Measurements from ENCODE around the gene NEBL. TPM values are rescaled to one million over a fixed set of nuclear protein-coding genes. Genes with fewer than 3 reads are reported as not detected.

NEBL gene
- total RNA-seq, 2 experiments from 2014 or later = not detected

DNA sequence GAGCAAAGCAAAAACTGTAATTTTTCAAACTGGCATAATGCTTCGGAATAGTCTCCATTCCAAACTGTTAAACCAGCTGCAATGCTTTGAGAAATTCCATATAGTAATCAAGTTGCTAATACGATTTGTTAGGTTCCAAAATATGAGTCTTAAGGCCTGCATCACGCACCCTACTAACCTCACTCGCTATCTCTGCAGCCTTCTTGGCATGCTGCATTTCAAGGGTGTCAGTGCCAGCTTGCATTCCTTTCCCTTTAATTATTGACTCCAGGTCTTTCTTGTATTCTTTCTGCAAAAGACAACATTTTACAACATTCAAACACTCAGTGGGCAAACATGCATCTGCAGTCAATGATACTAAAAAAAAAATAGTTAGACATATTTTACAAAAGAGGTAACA, 61.8 kb downstream of the NEBL start:
- no peak overlapping the region for H3K4me3 Mint-ChIP-seq
- no peaks in the 10 kb centered on the region for H3K4me1 Mint-ChIP-seq
- H3K27me3 Mint-ChIP-seq = no peaks in the 10 kb centered on the region
- peaks cover 2% of the 10 kb centered on the region for H3K9me3 Mint-ChIP-seq
- no peak overlapping the region for H3K27ac Mint-ChIP-seq
- H3K36me3 Mint-ChIP-seq (ENCODE audit: low read depth) = no peaks in the 10 kb centered on the region
- POLR2A ChIA-PET = no interaction called here
- no peak for DNase-seq
- CTCF ChIA-PET = no interaction called here

DNA sequence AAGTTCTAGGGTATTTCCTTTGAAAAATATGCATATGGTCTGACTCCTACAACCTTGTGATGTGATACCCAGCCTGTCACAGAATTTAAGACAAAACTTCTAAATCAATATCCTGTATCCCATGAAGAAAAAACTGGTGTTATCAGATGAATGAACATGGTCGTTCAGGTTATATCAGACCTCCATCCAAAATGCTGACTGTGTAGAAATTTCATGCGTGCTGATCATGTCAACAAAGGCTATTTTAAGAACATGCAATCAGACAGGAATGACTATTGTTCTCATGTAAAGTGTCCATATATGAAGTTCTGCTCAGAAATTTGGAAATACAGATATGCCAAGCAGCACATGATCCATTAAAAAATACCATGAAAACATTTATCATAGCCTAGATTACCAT, 62.3 kb downstream of the NEBL start:
- H3K27ac Mint-ChIP-seq = no peak overlapping the region
- H3K36me3 Mint-ChIP-seq (ENCODE audit: low read depth) = no peaks in the 10 kb centered on the region
- H3K9me3 Mint-ChIP-seq = peaks cover 2% of the 10 kb centered on the region
- CTCF ChIA-PET = no interaction called here
- H3K4me1 Mint-ChIP-seq = no peaks in the 10 kb centered on the region
- no peak overlapping the region for H3K4me3 Mint-ChIP-seq
- no peaks in the 10 kb centered on the region for H3K27me3 Mint-ChIP-seq
- DNase-seq = no peak
- POLR2A ChIA-PET = no interaction called here

DNA sequence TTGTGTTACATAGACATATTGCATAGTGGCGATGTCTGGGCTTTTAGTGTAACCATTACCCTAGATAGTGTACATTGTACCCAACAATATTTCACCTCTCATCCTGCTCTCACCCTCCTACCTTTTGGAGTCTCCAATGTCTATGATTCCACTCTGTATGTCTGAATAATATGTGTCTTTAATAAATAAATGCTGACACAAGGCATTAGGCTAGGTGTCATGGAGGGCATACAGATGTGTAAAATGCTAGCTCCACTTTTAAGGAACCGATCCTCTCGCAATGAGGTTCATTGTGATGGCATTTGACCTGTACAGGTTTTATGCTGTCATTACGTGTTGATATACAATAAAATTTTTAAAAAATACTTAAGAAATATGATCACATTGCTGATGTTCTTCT, 74.3 kb downstream of the NEBL start:
- H3K36me3 Mint-ChIP-seq (ENCODE audit: low read depth) = no peaks in the 10 kb centered on the region
- DNase-seq = no peak
- H3K27ac Mint-ChIP-seq = no peak overlapping the region
- no peak overlapping the region for H3K4me3 Mint-ChIP-seq
- no peaks in the 10 kb centered on the region for H3K9me3 Mint-ChIP-seq
- no peaks in the 10 kb centered on the region for H3K4me1 Mint-ChIP-seq
- H3K27me3 Mint-ChIP-seq = no peaks in the 10 kb centered on the region
- CTCF ChIA-PET = no interaction called here
- POLR2A ChIA-PET = no interaction called here

DNA sequence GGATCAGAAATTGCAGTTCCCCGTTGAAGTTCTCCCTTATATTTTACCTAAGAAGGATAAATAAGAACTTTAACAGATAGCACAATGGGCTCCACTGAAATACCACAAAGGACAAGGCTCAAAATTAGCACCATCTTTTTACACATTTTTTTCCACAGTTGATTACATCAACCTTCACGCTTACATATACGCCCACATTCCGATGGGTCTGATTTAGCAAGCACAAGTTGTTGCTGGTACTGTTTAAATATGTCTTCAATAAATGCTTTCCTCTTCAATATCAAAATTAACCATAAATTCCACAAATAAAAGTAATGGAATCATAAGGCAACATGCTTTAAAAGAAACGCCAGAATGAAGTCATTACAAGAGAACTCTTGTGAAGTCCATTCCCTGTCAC, 79.5 kb downstream of the NEBL start:
- Mint-ChIP-seq H3K4me1 (no peaks in the 10 kb centered on the region), H3K4me3 (no peak overlapping the region), H3K27me3 (no peaks in the 10 kb centered on the region), H3K9me3 (no peaks in the 10 kb centered on the region), H3K27ac (no peak overlapping the region), H3K36me3 (ENCODE audit: low read depth) (no peaks in the 10 kb centered on the region)
- POLR2A ChIA-PET = no interaction called here
- no peak for DNase-seq
- CTCF ChIA-PET = no interaction called here

DNA sequence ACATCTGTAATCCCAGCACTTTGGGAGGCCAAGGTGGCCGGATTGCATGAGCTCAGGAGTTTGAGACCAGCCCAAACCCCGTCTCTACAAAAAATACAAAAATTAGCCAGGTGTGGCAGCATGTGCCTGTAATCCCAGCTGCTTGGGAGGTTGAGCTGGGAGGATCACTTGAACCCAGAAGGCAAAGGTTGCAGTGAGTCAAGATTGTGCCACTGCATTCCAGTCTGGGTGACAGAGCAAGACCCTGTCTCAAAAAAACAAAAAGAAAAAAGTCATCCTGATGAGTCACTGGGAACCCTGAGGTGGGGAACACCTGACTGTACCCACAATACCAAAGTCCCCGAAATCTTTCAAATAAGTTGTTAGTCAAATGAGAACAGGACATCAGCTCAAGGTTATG, 80.0 kb downstream of the NEBL start:
- no peak overlapping the region for H3K27ac Mint-ChIP-seq
- ChIA-PET POLR2A (no interaction called here), CTCF (no interaction called here)
- no peak for DNase-seq
- no peaks in the 10 kb centered on the region for H3K36me3 Mint-ChIP-seq (ENCODE audit: low read depth)
- H3K9me3 Mint-ChIP-seq = no peaks in the 10 kb centered on the region
- no peak overlapping the region for H3K4me3 Mint-ChIP-seq
- H3K4me1 Mint-ChIP-seq = no peaks in the 10 kb centered on the region
- H3K27me3 Mint-ChIP-seq = no peaks in the 10 kb centered on the region

DNA sequence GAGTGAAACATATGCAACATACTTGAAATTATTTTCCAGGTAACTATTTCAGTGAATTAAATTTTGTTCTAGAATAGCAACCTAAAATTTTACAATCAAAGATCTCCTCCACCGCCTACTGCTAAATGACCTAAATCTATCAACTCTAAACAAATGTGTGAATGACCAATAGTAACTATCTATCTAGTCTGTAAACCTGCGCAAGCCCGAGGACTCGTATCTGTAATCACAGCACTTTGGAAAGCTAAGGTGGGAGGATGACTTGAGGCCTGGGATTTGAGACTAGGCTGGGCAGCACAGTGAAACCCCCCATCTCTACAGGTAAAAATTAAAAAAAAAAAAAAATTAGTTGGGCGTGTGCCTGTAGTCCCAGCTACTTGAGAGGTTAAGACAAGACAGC, 83.0 kb downstream of the NEBL start:
- no peak overlapping the region for H3K4me3 Mint-ChIP-seq
- no peaks in the 10 kb centered on the region for H3K27me3 Mint-ChIP-seq
- H3K9me3 Mint-ChIP-seq = no peaks in the 10 kb centered on the region
- no peaks in the 10 kb centered on the region for H3K36me3 Mint-ChIP-seq (ENCODE audit: low read depth)
- no peak overlapping the region for H3K27ac Mint-ChIP-seq
- CTCF ChIA-PET = no interaction called here
- H3K4me1 Mint-ChIP-seq = no peaks in the 10 kb centered on the region
- POLR2A ChIA-PET = no interaction called here
- DNase-seq = no peak

DNA sequence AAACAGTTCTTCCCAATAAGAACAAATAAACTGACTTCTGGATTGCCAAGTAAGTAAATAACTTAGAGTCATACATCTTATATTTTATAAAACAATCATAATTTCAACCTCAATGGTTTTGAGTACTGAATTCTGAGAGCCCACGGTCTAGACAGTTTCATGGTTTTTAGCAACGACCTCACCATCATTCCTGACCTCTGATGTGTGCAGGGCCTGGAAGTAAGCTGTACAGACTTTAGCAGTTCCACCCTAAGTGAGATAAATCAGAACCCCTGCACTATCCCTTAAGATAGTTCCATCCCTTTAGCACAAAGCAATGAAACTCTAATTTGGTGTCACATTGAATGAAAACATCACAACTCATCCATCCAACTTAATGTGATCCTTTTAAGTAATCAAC, 86.0 kb downstream of the NEBL start:
- no peaks in the 10 kb centered on the region for H3K4me1 Mint-ChIP-seq
- CTCF ChIA-PET = no interaction called here
- no peaks in the 10 kb centered on the region for H3K27me3 Mint-ChIP-seq
- H3K4me3 Mint-ChIP-seq = no peak overlapping the region
- H3K9me3 Mint-ChIP-seq = no peaks in the 10 kb centered on the region
- no peaks in the 10 kb centered on the region for H3K36me3 Mint-ChIP-seq (ENCODE audit: low read depth)
- POLR2A ChIA-PET = no interaction called here
- H3K27ac Mint-ChIP-seq = no peak overlapping the region
- no peak for DNase-seq

DNA sequence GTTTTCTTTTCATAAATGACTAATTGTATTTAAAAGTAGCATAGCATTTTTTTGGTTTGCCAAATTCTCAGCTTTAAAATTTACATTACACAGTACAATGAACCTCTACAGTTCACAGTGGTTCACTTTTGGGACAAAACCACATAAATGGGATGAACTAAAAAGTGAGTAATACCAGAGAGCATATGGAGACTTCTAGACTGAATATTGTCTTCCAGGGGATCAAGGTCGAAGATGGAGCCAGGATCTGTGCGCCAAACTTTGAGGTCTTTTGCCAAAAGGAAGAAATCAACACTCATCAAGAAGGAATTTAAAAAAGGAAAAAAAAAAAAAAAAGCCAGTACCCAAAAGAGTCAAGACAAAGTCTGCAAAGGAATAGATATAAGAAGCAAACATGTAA, 87.5 kb downstream of the NEBL start:
- no peaks in the 10 kb centered on the region for H3K9me3 Mint-ChIP-seq
- CTCF ChIA-PET = no interaction called here

DNA sequence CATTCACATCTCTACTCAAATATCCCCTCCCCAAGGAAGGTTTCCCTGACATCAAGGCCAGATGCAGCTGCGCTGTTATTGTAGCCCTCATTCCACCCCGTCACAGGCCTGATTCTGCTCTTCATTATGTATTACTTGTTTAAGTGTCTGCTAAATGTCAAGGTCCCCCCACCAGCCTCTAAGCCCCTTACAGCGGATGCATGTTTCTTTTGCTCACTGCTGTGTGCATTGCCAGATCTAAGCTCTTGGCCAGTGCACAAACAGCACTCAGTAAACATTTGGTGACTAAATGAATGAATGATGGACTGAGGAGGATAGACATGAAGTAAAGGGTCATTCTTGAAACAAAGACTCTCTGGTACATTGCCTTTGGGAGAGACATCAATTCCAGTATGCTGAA, 90.6 kb downstream of the NEBL start:
- H3K9me3 Mint-ChIP-seq = no peaks in the 10 kb centered on the region
- H3K36me3 Mint-ChIP-seq (ENCODE audit: low read depth) = no peaks in the 10 kb centered on the region
- ChIA-PET POLR2A (no interaction called here), CTCF (no interaction called here)
- H3K27me3 Mint-ChIP-seq = no peaks in the 10 kb centered on the region
- H3K27ac Mint-ChIP-seq = no peak overlapping the region
- H3K4me3 Mint-ChIP-seq = no peak overlapping the region
- DNase-seq = no peak
- H3K4me1 Mint-ChIP-seq = no peaks in the 10 kb centered on the region

More for the DNA sequence above, 87.5 kb downstream of the NEBL start:
- no peak for DNase-seq
- H3K4me3 Mint-ChIP-seq = no peak overlapping the region
- POLR2A ChIA-PET = no interaction called here
- no peaks in the 10 kb centered on the region for H3K36me3 Mint-ChIP-seq (ENCODE audit: low read depth)
- H3K4me1 Mint-ChIP-seq = no peaks in the 10 kb centered on the region
- no peak overlapping the region for H3K27ac Mint-ChIP-seq
- H3K27me3 Mint-ChIP-seq = no peaks in the 10 kb centered on the region

DNA sequence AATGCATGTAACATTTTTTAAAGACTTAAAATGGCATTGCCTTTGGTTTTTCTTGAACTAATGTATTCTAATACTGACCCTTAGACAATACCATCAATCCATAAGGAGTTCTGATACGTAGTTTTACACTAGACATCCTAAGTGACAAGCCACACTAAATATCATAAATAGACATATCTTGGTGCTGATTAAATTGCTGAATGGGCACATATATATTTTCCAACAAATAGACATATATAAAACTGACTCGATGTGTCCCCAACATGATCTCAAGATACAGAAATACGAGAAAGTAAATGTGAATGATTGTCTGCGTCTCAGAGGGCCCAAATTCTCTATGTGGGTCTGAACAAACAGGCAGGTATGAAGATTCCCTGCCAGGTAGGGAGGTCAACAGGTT, 99.8 kb downstream of the NEBL start:
- Mint-ChIP-seq H3K4me3 (no peak overlapping the region), H3K4me1 (no peaks in the 10 kb centered on the region), H3K27me3 (no peaks in the 10 kb centered on the region), H3K36me3 (ENCODE audit: low read depth) (no peaks in the 10 kb centered on the region), H3K9me3 (no peaks in the 10 kb centered on the region), H3K27ac (no peak overlapping the region)
- ChIA-PET CTCF (no interaction called here), POLR2A (no interaction called here)
- DNase-seq = no peak

DNA sequence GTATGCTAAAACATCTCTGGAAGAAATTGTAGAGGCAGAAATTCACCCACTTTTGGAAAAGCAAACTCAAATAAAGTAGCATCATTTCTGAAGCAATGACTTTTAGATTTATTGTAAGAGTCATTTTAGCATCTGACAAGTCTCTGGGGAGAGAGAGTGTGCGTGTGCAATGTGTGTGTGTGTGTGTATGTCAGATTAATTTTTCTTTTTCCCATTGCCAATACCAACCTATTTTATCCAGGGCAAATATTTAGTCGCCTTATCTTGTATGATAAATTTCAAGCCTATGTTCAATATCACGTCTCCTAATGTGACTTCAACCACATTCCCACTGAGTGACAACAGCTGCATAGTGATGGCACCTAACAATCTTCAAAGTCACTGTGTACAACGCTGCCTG, 101.7 kb downstream of the NEBL start:
- ChIA-PET CTCF (no interaction called here), POLR2A (no interaction called here)
- no peak for DNase-seq
- Mint-ChIP-seq H3K4me3 (no peak overlapping the region), H3K36me3 (ENCODE audit: low read depth) (no peaks in the 10 kb centered on the region), H3K9me3 (no peaks in the 10 kb centered on the region), H3K27ac (no peak overlapping the region), H3K4me1 (no peaks in the 10 kb centered on the region), H3K27me3 (no peaks in the 10 kb centered on the region)

DNA sequence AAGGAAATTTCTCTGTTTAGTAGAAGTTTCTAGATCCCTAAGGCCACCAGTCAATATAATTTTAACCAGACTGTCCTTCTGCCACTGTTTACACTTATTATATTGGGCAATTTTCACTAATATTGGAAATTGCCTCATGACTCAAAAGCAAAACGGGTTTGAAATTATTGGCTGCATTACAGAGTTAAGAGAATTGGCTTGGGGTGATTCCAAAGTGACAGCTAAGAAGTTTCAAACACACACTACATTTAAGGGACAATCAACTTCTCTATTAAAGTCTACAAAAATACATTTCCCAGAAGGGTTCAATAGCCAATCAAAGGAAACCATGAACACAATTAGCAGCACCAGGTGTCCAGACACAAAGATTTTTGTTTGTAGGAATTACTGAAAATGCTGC, 111.9 kb downstream of the NEBL start:
- Mint-ChIP-seq H3K9me3 (no peaks in the 10 kb centered on the region), H3K4me3 (no peak overlapping the region), H3K4me1 (no peaks in the 10 kb centered on the region), H3K27me3 (no peaks in the 10 kb centered on the region), H3K36me3 (ENCODE audit: low read depth) (no peaks in the 10 kb centered on the region), H3K27ac (no peak overlapping the region)
- DNase-seq = no peak
- CTCF ChIA-PET = no interaction called here
- POLR2A ChIA-PET = no interaction called here

DNA sequence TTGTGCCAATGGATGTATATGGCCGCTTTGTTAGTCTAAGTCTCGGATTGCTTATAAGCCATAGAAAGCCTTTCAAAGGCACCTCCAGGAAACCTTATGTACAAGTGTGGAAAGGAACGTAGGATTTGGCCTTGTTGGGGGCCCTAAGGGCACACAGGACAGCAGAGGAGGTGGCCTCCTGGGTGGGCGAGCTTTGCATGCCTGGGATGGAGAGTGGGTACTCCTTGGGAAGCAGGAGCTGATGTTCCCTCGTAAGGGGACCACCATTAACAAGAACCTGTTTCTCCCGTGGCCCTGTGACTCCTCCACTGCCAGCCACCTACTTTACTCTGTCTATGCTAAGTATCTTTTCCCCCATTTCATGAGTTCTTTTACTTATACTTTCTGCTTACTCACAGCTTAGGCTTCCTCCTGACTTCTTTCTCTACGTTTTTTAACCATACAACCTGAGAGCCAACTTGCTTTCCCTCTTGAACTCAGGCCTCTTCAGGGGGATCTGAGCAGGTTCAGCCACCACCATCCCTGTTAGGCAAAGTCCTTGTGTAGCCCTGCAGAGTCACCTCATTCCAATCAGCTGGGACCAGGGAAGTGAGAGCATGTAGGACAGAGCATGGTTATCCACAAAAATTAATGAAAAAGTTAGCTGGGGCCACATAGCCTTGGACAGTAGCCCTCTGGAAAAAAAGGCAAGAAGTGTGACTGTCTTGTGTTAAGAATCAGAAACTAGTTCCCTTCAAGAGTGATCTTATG, 118.9 kb downstream of the NEBL start:
- no peaks in the 10 kb centered on the region for H3K27me3 Mint-ChIP-seq
- no peaks in the 10 kb centered on the region for H3K4me1 Mint-ChIP-seq
- ChIA-PET POLR2A (no interaction called here), CTCF (no interaction called here)
- DNase-seq = no peak
- no peaks in the 10 kb centered on the region for H3K36me3 Mint-ChIP-seq (ENCODE audit: low read depth)
- no peaks in the 10 kb centered on the region for H3K9me3 Mint-ChIP-seq
- H3K4me3 Mint-ChIP-seq = no peak overlapping the region
- H3K27ac Mint-ChIP-seq = no peak overlapping the region

DNA sequence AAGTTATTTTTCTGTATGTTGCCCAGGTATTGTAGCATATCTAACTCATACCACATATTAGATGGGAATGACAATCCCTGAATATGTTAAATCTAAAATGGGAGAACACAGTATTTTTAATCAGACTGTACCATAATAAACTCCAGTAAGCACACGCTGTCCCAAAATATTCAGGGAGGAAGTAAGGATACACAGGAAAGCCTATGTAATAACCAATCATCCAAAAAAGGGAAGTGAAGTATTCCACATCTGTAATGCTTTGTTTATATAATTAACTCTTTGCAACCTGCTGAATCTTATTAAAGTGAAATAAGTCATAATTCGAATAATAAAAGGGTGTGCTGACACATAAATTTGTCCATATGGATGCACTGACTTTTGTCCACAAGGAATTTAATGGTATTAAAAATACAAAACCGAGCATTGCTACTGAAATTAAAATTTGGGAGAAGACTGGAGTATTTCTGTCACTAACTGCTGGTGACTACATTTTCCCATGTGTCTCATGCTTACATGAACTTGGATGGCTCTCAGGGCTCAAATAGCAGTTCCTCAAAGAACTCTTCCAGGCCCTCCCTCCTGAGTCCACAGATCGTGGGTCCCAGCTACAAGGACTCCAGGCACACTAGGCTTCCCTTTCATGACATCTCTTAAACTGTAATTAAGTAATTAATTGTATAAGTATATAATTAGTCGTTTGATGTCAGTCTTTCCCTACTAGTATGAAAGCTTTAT, 120.6 kb downstream of the NEBL start:
- ChIA-PET POLR2A (no interaction called here), CTCF (no interaction called here)
- H3K36me3 Mint-ChIP-seq (ENCODE audit: low read depth) = no peaks in the 10 kb centered on the region
- DNase-seq = no peak
- H3K9me3 Mint-ChIP-seq = no peaks in the 10 kb centered on the region
- H3K4me3 Mint-ChIP-seq = no peak overlapping the region
- H3K27ac Mint-ChIP-seq = no peak overlapping the region
- H3K4me1 Mint-ChIP-seq = no peaks in the 10 kb centered on the region
- no peaks in the 10 kb centered on the region for H3K27me3 Mint-ChIP-seq

Data from activated CD4-positive, alpha-beta T cell treated with anti-CD3 and anti-CD28 coated beads, Interleukin-2, amount 10 ng/mL, durations not matched to agents 7 days and 5 days (primary cell).